H1 (cell line): ENCODE data around the gene DNER. TPM values are rescaled to one million over a fixed set of nuclear protein-coding genes. Genes with fewer than 3 reads are reported as not detected.

Experiments used
- CTCF ChIA-PET: fragments of 300-600 bp; sonication (Branson Sonifier 250); formaldehyde crosslinking; loops from one replicate; lab custom pipeline; 2021; ENCODE audit not compliant: partially characterized antibody; lab: Charles Lee
- POLR2A ChIA-PET: fragments of 300-600 bp; sonication (Branson Sonifier 250); formaldehyde crosslinking; loops from one replicate; lab custom pipeline; 2021; ENCODE audit warnings: inconsistent platforms; ENCODE audit not compliant: partially characterized antibody; lab: Charles Lee
- DNase-seq, 2 experiments: peaks; one replicate each; pipeline versions ENCODE4 v3.0.0 to v3.0.0-alpha.2; 2010 to 2022; ENCODE audit warnings: low spot score in 2 of 2, low read depth in 1 of 2, mixed read lengths in 1 of 2
- FAIRE-seq: peaks from 2 replicates; lab custom pipeline; 2011; peaks lifted over from hg19 to GRCh38; lab: Jason Lieb, UNC
- H2AFZ ChIP-seq: 2 replicates; pipeline ENCODE4 v1.8.1; 2012; ENCODE audit warnings: low read length, inconsistent platforms
- H2AK5ac ChIP-seq: 2 replicates; pipeline ENCODE4 v1.6.1; 2013; ENCODE audit warnings: low read depth, low read length
- H2BK120ac ChIP-seq: replicated peaks from 2 replicates; pipeline ENCODE3; 2013; ENCODE audit warnings: low read depth, low read length, inconsistent platforms
- H2BK12ac ChIP-seq: 2 replicates; pipeline ENCODE4 v1.6.1; 2013; ENCODE audit warnings: low read depth, low read length
- H2BK15ac ChIP-seq: 2 replicates; pipeline ENCODE4 v1.6.1; 2013; ENCODE audit warnings: low read length
- H2BK20ac ChIP-seq: 2 replicates; pipeline ENCODE4 v1.6.1; 2013; ENCODE audit warnings: low read length
- H2BK5ac ChIP-seq: 2 replicates; pipeline ENCODE4 v1.6.1; 2013; ENCODE audit warnings: low read depth, low read length
- H3K14ac ChIP-seq: 2 replicates; pipeline ENCODE4 v1.6.1; 2013; ENCODE audit warnings: inconsistent platforms; ENCODE audit not compliant: insufficient read length
- H3K18ac ChIP-seq: 2 replicates; pipeline ENCODE4 v1.6.1; 2013; ENCODE audit warnings: low read length; ENCODE audit errors: extremely low read depth
- H3K23ac ChIP-seq: 2 replicates; pipeline ENCODE4 v1.6.1; 2013; ENCODE audit warnings: inconsistent platforms; ENCODE audit not compliant: insufficient read length
- H3K23me2 ChIP-seq: 2 replicates; pipeline ENCODE4 v1.6.1; 2013; ENCODE audit warnings: low read depth, low read length
- H3K27ac ChIP-seq: 2 replicates; pipeline ENCODE4 v1.6.1; 2011; ENCODE audit warnings: low read depth, low read length, inconsistent platforms
- H3K27me3 ChIP-seq, 4 experiments: replicated peaks in 1 of 4; 1 replicate in 1 of 4; 2 replicates in 3 of 4; pipeline versions ENCODE4 v1.6.1 to v1.8.1; 2011 to 2013; ENCODE audit warnings: low read length in 3 of 4, mild to moderate bottlenecking in 3 of 4, inconsistent platforms in 2 of 4, mixed read lengths in 2 of 4, moderate library complexity in 1 of 4; ENCODE audit not compliant: control insufficient read depth in 3 of 4, insufficient read depth in 3 of 4; ENCODE audit errors: extremely low read depth in 1 of 4
- H3K36me3 ChIP-seq, 4 experiments: 2 replicates each; pipeline versions ENCODE4 v1.6.1 to v1.8.1; 2011 to 2013; ENCODE audit warnings: mild to moderate bottlenecking in 4 of 4, low read length in 3 of 4, moderate library complexity in 2 of 4, control low read depth in 1 of 4, inconsistent platforms in 1 of 4; ENCODE audit not compliant: insufficient read depth in 4 of 4, control insufficient read depth in 2 of 4
- H3K4ac ChIP-seq: replicated peaks from 2 replicates; pipeline ENCODE3; 2013; ENCODE audit warnings: low read length, low read depth, mixed read lengths, inconsistent platforms; ENCODE audit not compliant: insufficient read length
- H3K4me1 ChIP-seq, 4 experiments: replicated peaks in 1 of 4; 1 replicate in 1 of 4; 2 replicates in 3 of 4; pipeline versions ENCODE4 v1.6.1 to v1.8.1; 2011 to 2013; ENCODE audit warnings: low read length in 3 of 4, inconsistent platforms in 2 of 4, mixed read lengths in 1 of 4; ENCODE audit not compliant: insufficient read depth in 4 of 4, control insufficient read depth in 3 of 4
- H3K4me2 ChIP-seq, 2 experiments: 2 replicates each; pipeline versions ENCODE4 v1.6.1 to v1.8.1; 2011 to 2013; ENCODE audit warnings: low read depth in 2 of 2, low read length in 2 of 2, control low read depth in 1 of 2, inconsistent platforms in 1 of 2, mild to moderate bottlenecking in 1 of 2; ENCODE audit not compliant: insufficient read depth in 1 of 2
- H3K4me3 ChIP-seq, 4 experiments: fragments of 200-600, 300-600 bp in 1 of 4; sonication (generic), shearing (Covaris generic), sonication (Bioruptor Twin) in 1 of 4; 2 replicates each; pipeline versions ENCODE4 v1.5.1 to v1.8.1; 2011 to 2016; ENCODE audit warnings: low read length in 4 of 4, low read depth in 3 of 4, control low read depth in 2 of 4, inconsistent platforms in 2 of 4, mild to moderate bottlenecking in 2 of 4, mixed read lengths in 1 of 4, moderate library complexity in 1 of 4; ENCODE audit not compliant: insufficient read depth in 2 of 4; ENCODE audit errors: extremely low read depth in 1 of 4
- H3K56ac ChIP-seq: replicated peaks from 2 replicates; pipeline ENCODE3; 2013; ENCODE audit warnings: low read depth, mild to moderate bottlenecking, mixed read lengths, low read length, inconsistent platforms; ENCODE audit not compliant: insufficient read length
- H3K79me1 ChIP-seq: 2 replicates; pipeline ENCODE4 v1.6.1; 2013; ENCODE audit warnings: low read depth, low read length, control low read depth
- H3K79me2 ChIP-seq, 2 experiments: 2 replicates each; pipeline versions ENCODE4 v1.6.1 to v1.8.1; 2012 to 2013; ENCODE audit warnings: low read length in 2 of 2, mild to moderate bottlenecking in 2 of 2, inconsistent platforms in 1 of 2; ENCODE audit not compliant: insufficient read depth in 2 of 2, control insufficient read depth in 1 of 2
- H3K9ac ChIP-seq, 4 experiments: replicated peaks in 1 of 4; 1 replicate in 1 of 4; 2 replicates in 3 of 4; pipeline versions ENCODE4 v1.6.1 to v1.8.1; 2011 to 2013; ENCODE audit warnings: low read depth in 3 of 4, low read length in 3 of 4, control low read depth in 2 of 4, mild to moderate bottlenecking in 2 of 4, moderate library complexity in 2 of 4, inconsistent platforms in 1 of 4; ENCODE audit errors: extremely low read depth in 1 of 4
- H3K9me3 ChIP-seq, 2 experiments: 2 replicates each; pipeline versions ENCODE4 v1.6.1 to v1.8.1; 2012 to 2013; ENCODE audit warnings: mild to moderate bottlenecking in 2 of 2, moderate library complexity in 2 of 2, control low read depth in 1 of 2, inconsistent platforms in 1 of 2, low read depth in 1 of 2, low read length in 1 of 2, mixed read lengths in 1 of 2; ENCODE audit not compliant: insufficient read depth in 2 of 2
- H4K20me1 ChIP-seq, 2 experiments: replicated peaks in 1 of 2; 2 replicates each; pipeline versions ENCODE3 to v1.8.1; 2011 to 2013; ENCODE audit warnings: inconsistent platforms in 2 of 2, low read length in 2 of 2, mild to moderate bottlenecking in 1 of 2; ENCODE audit not compliant: insufficient read depth in 2 of 2, control insufficient read depth in 1 of 2
- H4K5ac ChIP-seq: 2 replicates; pipeline ENCODE4 v1.6.1; 2013; ENCODE audit warnings: low read length, low read depth, mixed read lengths, inconsistent platforms; ENCODE audit not compliant: insufficient read length
- H4K8ac ChIP-seq: 2 replicates; pipeline ENCODE4 v1.8.0; 2013; ENCODE audit warnings: mild to moderate bottlenecking, moderate library complexity, low read length, inconsistent platforms; ENCODE audit not compliant: insufficient read depth; ENCODE audit errors: extremely low read depth
- H4K91ac ChIP-seq: replicated peaks from 2 replicates; pipeline ENCODE3; 2013; ENCODE audit warnings: low read length, mixed read lengths, inconsistent platforms; ENCODE audit not compliant: insufficient read length
- ASH2L ChIP-seq: fragments of 200-600, 300-600 bp; sonication (generic); IDR thresholded peaks from one replicate; pipeline ENCODE4 v1.7.1; 2017; ENCODE audit warnings: low read length
- JUN ChIP-seq: IDR thresholded peaks from 2 replicates; pipeline ENCODE4 v1.6.1; 2011; ENCODE audit warnings: low read depth, mild to moderate bottlenecking, improper control_type of control experiment, low read length
- NANOG ChIP-seq: IDR thresholded peaks from 2 replicates; pipeline ENCODE4 v1.6.1; 2011; ENCODE audit warnings: low read length, low read depth, mild to moderate bottlenecking, inconsistent platforms; ENCODE audit not compliant: insufficient read depth, poor library complexity, severe bottlenecking
- RBBP5 ChIP-seq: IDR thresholded peaks from 2 replicates; pipeline ENCODE4 v1.7.1; 2012; ENCODE audit warnings: low read depth, mild to moderate bottlenecking, inconsistent platforms, low read length, moderate library complexity, borderline replicate concordance
- SIN3A ChIP-seq, 2 experiments: IDR thresholded peaks in 1 of 2; conservative IDR thresholded peaks in 1 of 2; 2 replicates each; pipeline ENCODE4 v1.6.1; 2011 to 2012; ENCODE audit warnings: low read length in 2 of 2, improper control_type of control experiment in 1 of 2, low read depth in 1 of 2, mild to moderate bottlenecking in 1 of 2
- WGBS, 2 experiments: shearing (Covaris generic) in 1 of 2; methylation state at CpG; one replicate each; pipeline versions ENCODE4 v1.1.6 to v1.1.7; 2013 to 2015; ENCODE audit warnings: low lambda C conversion rate in 2 of 2, mixed read lengths in 2 of 2, inconsistent platforms in 1 of 2, low coverage in 1 of 2, missing lambda C conversion rate in 1 of 2; ENCODE audit not compliant: insufficient replicate concordance in 2 of 2, insufficient coverage in 1 of 2, insufficient read length in 1 of 2; ENCODE audit errors: extremely low coverage in 1 of 2, missing lambda C conversion rate in 1 of 2; 5-methylcytosine and 5-hydroxymethylcytosine counted together
- polyA plus RNA-seq, 7 experiments: library from polyadenylated mRNA; depleted of rRNA in 3 of 7; stranded (reverse) in 5 of 7; unstranded in 2 of 7; fragments of >200 nt in 5 of 7; fragments of 200-250 nt in 2 of 7; gene quantifications; 1 replicate in 5 of 7; 2 replicates in 1 of 7; 4 replicates in 1 of 7; pipeline versions ENCODE4 v1.2.1 to v1.2.3, GENCODE V29; 2011 to 2013; ENCODE audit warnings: missing spikeins in 2 of 7, mixed read lengths in 2 of 7
- total RNA-seq: library from RNA; stranded (reverse); fragmentation: NEBNext Ultra II Directional; extraction: Animal tissue kit (Norgen Biotek cat#: 25700); gene quantifications from 2 replicates; pipeline ENCODE4 v1.2.1, GENCODE V29; 2021
- TF ChIP-seq, protein P1 (sequence below): IDR thresholded peaks from 2 replicates; pipeline ENCODE4 v1.6.1; 2012; ENCODE audit warnings: inconsistent platforms
- TF ChIP-seq, protein P2 (sequence below): IDR thresholded peaks from 2 replicates; pipeline ENCODE4 v1.6.1; 2012; ENCODE audit warnings: low read length, inconsistent platforms
- TF ChIP-seq, protein P3 (sequence below): IDR thresholded peaks from 2 replicates; pipeline ENCODE4 v1.6.1; 2012; ENCODE audit warnings: inconsistent platforms

Gene DNER
- total and polyA plus RNA-seq, 2 of the 8 experiments (the other 6 are each of a cell fraction or from before 2014, with no cell fraction given), result 6.8 to 16.3 TPM

DNA sequence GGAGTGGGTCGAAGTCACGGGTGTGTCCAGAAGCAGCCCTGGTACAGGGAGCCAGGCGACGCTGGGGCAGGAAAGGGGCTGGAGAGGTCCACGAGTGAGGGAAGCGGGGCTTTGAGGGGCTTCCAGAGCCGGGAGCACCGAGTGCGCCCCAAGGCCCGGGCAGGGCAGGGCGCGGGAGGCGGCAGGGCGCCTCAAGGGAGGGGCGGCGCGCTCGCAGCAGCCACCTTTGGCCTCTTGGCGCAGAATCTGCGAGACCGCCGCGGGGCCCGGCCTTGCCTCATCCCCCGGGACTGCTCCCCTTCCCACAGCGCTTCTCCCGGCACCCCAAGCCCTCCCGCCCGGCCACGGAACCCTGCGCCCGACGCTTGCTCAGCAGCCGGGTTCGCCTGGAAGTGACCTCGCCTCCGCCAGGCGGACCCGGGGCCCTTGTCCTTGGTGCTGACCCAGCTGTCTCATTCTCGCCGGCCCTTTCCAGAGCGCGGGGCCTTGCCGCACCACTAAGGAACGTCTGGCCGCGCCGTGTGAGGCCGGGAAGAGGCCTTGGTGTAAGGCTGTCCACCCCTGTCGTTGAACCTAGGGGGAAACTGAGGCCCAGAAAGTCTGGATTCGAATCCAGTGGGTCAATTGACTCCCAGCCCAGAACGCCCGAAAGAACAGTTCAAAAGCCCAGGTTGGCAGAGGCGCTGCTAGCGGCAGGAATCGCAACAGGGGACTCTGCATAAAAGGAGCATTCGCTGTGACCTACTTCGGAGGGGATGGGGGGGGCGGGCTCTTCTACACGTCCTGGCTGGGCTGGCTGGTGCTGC lies 584 bp upstream of the DNER start:
- Histone ChIP-seq H2BK12ac (no peak overlapping the region), H3K56ac (no peak overlapping the region), H3K36me3 (no peaks in the 10 kb centered on the region), H3K79me1 (no peaks in the 10 kb centered on the region), H3K14ac (no peak overlapping the region), H3K4ac (no peak overlapping the region), H3K4me3 (peak overlapping the region; percentile 25 to 80 (median 58)), H3K27me3 (peaks cover 1 to 16% (median 13%) of the 10 kb centered on the region in 4 experiments), H3K18ac (no peak overlapping the region), H3K23me2 (peaks cover 15% of the 10 kb centered on the region), H2AFZ (peak overlapping the region; percentile 26; the same call in 1 of the 2 replicates), H3K79me2 (no peaks in the 10 kb centered on the region), H3K9me3 (no peaks in the 10 kb centered on the region), H2BK20ac (no peak overlapping the region), H2BK15ac (no peak overlapping the region), H4K8ac (peak overlapping the region; percentile 83; the same call in 1 of the 2 replicates), H4K91ac (no peak overlapping the region), H2BK5ac (no peak overlapping the region), H2BK120ac (no peak overlapping the region), H4K5ac (no peak overlapping the region), H3K9ac (no peak overlapping the region), H3K4me2 (peak overlapping the region; percentile 60 to 97), H4K20me1 (peaks cover 0 to 2% of the 10 kb centered on the region in 2 experiments), H3K4me1 (peaks cover 0 to 8% (median 2%) of the 10 kb centered on the region in 4 experiments; a peak in 5 of 7 replicates), H3K27ac (no peak overlapping the region), H2AK5ac (no peak overlapping the region), H3K23ac (no peak overlapping the region)
- DNase-seq (peak; percentile 56 to 92), FAIRE-seq (no peak)
- WGBS, 2 experiments, result 1% methylated on average over 59 of the region's 60 CpGs; no CpG with 5 or more reads in 1 of the 2 experiments
- ChIA-PET CTCF (interaction anchor here (0.6 to 2.3 kb wide), 6 partner anchors 16 to 581 kb away, joined by 3 to 8 read pairs (median 3); no protein-coding TSS in a partner anchor), POLR2A (interaction anchor here (0.6 kb wide), 1 partner anchor 20 kb away, joined by 3 read pairs; no protein-coding TSS in a partner anchor)
- TF ChIP-seq, protein P1, sequence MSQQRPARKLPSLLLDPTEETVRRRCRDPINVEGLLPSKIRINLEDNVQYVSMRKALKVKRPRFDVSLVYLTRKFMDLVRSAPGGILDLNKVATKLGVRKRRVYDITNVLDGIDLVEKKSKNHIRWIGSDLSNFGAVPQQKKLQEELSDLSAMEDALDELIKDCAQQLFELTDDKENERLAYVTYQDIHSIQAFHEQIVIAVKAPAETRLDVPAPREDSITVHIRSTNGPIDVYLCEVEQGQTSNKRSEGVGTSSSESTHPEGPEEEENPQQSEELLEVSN, result peak; percentile 56; the same call in 1 of the 2 replicates
- TF ChIP-seq ASH2L, result peak; percentile 63
- TF ChIP-seq, protein P2, sequence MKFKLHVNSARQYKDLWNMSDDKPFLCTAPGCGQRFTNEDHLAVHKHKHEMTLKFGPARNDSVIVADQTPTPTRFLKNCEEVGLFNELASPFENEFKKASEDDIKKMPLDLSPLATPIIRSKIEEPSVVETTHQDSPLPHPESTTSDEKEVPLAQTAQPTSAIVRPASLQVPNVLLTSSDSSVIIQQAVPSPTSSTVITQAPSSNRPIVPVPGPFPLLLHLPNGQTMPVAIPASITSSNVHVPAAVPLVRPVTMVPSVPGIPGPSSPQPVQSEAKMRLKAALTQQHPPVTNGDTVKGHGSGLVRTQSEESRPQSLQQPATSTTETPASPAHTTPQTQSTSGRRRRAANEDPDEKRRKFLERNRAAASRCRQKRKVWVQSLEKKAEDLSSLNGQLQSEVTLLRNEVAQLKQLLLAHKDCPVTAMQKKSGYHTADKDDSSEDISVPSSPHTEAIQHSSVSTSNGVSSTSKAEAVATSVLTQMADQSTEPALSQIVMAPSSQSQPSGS, result no peak
- TF ChIP-seq SIN3A (conservative IDR thresholded peaks at IDR 0.05 in 1 of 2, IDR thresholded peaks at IDR 0.05 in 1 of 2; ENCODE audit: low read depth in 1 of 2, low read length in 2 of 2), result peak; percentile 96 to 97
- peak; percentile 50 for TF ChIP-seq RBBP5
- TF ChIP-seq, protein P3, sequence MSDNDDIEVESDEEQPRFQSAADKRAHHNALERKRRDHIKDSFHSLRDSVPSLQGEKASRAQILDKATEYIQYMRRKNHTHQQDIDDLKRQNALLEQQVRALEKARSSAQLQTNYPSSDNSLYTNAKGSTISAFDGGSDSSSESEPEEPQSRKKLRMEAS, result peak; percentile 83
- TF ChIP-seq JUN, result no peak
- TF ChIP-seq NANOG, result no peak
